GM21447 (cell line): ENCODE measurements around the gene SEC24C.
A peak's percentile ranks its signal among the peaks of the same experiment; 100 is the strongest.
"Not testable (repeated sequence)": the region's sequence is repeated elsewhere in the genome, so short reads cannot be mapped to it uniquely, and the experiment has no call there.

ENCODE experiments used
- ATAC-seq: cut with Tn5 transposase; IDR thresholded peaks from one replicate; pipeline ENCODE4 v1.9.1; 2021; ENCODE audit not compliant: unreplicated experiment

The SEC24C gene

DNA sequence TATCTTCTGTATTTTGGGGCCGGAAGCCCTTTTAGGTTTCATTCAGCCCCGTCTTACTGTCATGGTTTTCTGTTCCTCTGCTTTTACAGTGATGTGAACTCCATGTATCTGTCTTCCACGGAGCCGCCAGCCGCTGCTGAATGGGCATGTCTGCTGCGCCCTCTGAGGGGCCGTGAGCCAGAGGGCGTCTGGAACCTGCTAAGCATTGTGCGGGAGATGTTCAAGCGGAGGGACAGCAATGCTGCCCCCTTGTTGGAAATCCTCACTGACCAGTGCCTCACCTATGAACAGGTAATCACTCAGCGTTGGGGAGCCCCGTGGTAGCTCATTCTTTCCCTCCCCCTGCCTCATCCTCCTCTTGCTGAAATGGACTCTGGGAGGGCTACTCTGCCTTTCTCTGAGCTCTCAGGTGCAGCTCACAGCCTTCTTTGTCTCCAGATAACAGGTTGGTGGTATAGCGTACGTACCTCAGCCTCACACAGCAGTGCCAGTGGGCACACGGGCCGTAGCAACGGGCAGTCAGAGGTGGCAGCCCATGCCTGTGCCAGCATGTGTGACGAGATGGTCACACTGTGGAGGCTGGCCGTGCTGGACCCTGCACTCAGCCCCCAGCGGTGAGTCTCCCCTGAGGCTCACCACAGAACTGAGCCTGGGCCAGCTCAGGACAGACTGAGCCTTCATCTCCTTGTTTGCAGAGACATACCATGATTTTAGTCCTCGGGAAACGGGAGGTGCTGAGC is 46.9 kb downstream of the SEC24C start:
- ATAC-seq = no peak

DNA sequence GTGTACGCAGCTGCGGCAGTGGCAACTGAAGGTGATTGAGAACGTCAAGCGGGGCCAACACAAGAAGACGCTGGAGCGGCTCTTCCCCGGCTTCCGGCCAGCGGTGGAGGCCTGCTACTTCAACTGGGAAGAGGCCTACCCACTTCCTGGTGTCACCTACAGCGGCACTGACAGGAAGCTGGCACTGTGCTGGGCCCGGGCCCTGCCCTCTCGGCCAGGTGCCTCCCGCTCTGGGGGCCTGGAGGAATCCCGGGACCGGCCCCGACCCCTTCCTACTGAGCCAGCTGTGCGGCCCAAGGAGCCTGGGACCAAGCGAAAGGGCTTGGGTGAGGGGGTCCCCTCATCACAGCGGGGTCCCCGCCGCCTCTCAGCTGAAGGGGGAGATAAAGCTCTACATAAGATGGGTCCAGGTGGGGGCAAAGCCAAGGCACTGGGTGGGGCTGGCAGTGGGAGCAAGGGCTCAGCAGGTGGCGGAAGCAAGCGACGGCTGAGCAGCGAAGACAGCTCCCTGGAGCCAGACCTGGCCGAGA is 47.8 kb downstream of the SEC24C start:
- no peak for ATAC-seq

DNA sequence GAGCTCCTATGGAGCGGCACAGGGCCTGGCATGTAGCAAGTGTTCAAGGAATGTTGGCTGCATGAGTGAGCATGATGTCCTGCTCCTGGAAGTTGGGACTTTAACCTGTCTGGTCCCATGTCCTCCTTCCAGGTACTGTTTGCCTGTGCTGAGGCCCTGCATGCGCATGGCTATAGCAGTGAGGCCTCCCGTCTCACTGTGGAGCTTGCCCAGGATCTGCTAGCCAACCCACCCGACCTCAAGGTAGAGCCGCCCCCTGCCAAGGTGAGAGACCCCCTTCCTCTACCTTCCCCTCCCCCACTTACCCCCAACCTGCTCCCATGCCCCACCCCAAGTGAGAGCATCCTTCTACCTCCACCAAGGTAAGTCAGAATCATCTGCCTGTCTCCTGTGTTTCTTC is 49.3 kb downstream of the SEC24C start:
- ATAC-seq = no peak

DNA sequence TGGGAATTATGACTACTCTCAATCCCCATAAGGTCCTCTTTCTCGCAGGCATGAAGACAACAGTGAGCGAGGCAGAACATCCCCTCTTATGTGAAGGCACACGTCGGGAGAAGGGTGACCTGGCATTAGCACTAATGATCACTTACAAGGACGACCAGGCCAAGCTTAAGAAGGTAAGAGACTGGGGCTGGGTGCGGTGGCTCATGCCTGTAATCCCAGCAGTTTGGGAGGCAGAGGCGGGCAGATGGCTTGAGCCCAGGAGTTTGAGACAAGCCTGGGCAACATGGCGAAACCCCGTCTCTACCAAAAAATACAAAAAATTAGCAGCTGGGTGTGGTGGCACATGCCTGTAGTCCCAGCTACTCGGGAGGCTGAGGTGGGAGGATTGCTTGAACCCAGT is 51.3 kb downstream of the SEC24C start:
- not testable (repeated sequence) for ATAC-seq

DNA sequence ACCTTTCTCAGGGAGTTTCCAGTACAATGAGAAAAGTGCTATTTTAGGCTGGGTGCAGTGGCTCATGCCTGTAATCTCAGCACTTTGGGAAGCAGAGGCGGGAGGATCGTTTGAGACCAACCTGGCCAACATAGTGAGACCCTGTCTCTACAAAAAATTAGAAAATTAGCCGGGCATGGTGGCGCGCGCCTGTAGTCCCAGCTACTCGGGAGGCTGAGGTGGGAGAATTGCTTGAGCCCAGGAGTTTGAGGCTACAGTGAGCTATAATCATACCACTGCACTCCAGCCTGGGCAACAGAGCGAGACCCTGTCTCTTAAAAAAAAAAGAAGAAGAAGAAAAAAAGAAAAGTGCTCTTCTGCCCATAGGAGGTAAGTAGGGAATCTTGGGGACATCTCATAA is 51.9 kb downstream of the SEC24C start:
- not testable (repeated sequence) for ATAC-seq

DNA sequence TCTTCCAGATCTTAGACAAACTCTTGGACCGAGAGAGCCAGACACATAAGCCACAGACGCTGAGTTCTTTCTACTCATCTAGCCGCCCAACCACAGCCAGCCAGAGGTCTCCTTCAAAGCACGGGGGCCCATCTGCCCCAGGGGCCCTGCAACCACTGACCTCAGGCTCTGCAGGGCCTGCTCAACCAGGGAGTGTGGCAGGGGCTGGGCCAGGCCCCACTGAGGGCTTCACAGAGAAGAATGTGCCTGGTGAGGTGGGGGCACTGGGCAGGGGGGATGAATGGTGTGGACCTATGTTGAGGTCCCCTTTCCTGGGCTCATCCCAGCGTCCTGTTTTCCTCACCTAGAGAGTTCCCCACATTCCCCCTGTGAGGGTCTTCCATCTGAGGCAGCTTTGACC is 52.6 kb downstream of the SEC24C start:
- ATAC-seq = no peak

DNA sequence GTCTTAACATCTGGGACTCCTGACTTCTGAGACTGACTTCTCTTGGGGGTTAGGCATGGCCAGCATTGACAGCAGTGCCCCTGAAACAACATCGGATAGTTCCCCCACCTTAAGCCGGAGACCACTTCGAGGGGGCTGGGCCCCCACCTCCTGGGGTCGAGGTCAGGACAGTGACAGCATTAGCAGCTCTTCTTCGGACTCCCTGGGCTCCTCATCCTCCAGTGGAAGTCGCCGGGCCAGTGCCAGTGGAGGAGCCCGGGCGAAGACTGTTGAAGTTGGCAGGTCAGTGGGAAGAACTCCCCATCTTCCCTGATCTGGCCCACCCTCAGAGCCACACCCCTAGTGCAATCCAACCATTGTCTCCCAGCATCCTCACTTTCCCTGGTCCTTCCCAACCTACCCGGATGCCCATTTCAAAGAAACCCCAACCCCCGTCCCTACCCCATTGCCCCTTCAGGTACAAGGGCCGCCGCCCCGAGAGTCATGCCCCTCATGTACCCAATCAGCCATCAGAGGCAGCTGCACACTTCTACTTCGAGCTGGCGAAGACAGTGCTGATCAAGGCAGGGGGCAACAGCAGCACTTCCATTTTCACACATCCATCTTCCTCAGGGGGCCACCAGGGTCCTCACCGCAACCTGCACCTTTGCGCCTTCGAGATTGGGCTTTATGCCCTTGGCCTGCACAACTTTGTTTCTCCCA is 53.3 kb downstream of the SEC24C start:
- no peak for ATAC-seq

DNA sequence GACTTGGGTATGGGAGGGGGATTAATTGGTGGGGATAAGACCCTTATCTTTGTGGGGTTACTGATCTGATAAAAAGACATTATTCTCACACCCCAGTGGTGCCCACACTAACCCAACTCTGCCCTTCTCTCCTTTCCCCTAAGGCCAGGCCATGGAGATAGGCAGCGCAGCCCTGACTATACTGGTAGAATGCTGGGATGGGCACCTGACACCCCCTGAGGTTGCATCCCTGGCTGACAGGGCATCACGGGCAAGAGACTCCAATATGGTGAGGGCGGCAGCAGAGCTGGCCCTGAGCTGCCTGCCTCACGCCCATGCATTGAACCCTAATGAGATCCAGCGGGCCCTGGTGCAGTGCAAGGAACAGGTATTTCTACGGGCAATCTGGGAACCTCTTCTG is 53.9 kb downstream of the SEC24C start:
- ATAC-seq = no peak

DNA sequence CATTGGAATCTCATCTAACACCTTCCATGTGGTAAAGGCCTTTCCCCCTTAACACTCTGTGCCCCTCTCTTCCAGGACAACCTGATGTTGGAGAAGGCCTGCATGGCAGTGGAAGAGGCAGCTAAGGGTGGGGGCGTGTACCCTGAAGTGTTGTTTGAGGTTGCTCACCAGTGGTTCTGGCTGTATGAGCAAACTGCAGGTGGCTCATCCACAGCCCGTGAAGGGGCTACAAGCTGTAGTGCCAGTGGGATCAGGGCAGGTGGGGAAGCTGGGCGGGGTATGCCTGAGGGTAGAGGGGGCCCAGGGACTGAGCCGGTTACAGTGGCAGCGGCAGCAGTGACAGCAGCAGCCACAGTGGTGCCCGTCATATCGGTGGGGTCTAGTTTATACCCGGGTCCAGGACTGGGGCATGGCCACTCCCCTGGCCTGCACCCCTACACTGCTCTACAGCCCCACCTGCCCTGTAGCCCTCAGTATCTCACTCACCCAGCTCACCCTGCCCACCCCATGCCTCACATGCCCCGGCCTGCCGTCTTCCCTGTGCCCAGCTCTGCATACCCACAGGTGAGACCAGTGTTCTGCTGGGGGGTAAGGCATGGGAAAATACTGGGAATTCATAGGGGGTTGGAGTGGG is 54.9 kb downstream of the SEC24C start:
- ATAC-seq = no peak

DNA sequence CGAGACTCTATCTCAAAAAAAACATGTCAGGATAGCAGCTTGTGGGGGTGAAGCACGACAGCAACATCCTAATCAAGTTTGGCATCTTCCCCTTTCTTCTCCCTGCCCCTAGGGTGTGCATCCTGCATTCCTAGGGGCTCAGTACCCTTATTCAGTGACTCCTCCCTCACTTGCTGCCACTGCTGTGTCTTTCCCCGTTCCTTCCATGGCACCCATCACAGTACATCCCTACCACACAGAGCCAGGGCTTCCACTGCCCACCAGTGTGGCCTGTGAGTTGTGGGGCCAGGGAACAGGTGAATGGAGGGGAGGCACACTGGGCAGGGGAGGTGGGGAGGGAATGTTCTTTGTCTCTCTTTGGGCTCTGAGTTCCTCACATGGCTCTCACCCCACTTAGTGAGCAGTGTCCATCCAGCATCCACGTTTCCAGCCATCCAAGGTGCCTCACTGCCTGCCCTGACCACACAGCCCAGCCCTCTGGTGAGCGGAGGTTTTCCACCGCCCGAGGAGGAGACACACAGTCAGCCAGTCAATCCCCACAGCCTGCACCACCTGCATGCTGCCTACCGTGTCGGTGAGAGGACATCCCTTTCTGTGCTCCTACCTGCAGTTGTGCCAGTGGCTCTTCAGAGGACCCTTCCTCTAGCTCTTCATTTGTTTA is 55.9 kb downstream of the SEC24C start:
- ATAC-seq = no peak

DNA sequence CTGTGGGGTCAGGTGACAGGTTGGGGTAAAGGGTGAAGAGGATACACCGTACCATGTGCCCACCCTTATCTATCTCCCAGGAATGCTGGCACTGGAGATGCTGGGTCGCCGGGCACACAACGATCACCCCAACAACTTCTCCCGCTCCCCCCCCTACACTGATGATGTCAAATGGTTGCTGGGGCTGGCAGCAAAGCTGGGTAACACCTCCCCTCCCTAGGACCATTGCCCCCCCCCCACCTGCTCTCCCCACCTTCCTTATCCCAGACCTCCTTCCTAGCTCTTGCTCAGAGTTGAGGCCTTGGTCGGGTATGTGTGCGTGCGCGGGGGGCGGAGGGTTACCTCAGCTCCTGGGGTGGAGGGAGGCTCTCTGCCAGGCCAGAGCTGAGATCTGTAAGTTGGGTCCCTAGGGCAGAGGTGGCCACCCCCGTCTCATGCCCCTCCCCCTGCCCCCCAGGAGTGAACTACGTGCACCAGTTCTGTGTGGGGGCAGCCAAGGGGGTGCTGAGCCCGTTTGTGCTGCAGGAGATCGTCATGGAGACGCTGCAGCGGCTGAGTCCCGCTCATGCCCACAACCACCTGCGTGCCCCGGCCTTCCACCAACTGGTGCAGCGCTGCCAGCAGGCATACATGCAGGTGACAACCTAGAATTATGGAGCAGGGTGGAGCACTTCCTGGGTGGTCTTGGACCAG is 56.5 kb downstream of the SEC24C start:
- ATAC-seq = no peak

DNA sequence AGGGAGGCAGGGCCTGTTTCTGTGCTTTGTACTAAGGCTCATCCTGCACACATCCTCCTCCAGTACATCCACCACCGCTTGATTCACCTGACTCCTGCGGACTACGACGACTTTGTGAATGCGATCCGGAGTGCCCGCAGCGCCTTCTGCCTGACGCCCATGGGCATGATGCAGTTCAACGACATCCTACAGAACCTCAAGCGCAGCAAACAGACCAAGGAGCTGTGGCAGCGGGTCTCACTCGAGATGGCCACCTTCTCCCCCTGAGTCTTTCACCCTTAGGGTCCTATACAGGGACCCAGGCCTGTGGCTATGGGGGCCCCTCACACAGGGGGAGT is 57.0 kb downstream of the SEC24C start:
- ATAC-seq = no peak

DNA sequence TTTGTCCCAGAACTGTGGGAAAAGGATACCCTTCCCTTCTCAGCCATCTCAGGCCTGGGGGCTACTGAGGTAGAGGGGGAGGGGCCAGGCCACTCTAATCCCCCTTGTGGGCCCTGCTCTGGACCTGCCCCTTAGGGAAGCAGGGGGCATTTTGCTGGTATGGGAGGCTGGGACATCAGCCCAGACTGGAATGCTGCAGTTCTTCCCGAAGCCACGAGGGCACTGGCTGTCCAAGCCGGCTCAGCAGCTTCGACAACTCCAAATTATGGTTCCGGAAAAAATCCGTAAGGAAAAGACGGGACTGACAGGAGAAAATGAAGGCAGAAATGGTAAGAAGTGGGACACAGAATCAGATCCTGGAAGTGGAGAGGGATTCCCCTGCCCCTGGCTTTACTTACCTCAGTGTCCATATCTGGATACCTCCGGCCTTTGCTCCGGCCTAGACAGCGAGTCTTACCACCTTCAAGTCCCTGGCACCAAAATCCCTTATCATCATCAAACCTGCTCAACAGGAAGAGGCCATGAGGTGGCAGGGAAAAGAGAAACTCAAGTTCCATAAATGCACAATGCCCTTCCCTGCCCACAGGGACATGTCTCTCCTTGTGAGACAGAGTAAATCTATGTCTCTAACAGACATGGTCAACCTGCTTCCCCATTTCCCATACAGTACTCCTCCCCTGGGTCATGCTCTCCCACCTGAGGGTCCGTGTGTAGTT is 58.3 kb downstream of the SEC24C start:
- ATAC-seq = no peak

DNA sequence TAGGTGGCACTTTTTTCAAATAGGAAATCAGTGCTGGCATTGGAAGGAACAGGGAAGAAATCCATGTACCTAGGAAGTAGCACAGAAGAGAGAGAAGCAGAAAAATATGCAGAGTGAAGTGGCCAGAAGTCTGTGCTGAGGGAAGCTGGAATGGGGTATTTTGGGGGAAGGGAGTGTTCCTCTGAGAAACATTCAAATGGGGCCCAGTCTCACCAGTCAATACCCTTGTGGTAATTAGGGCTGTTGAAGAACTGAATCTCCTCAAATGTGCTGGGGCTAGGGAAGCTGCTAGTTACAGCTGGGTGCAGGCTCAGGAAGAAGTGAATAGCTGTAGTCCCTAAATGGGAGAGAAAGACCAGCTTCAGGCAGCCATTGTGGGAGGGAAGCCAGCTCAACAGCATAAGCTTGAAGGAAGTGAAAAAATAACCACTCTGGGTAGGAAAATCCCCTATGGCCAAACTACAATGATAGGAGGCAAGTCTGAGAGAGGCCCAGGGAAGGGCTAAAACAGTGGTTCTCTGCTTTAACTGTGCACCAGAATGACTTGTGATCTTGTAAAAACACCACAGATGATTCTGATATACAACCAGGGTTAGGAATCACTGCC is 59.6 kb downstream of the SEC24C start:
- ATAC-seq = peak; percentile 77

DNA sequence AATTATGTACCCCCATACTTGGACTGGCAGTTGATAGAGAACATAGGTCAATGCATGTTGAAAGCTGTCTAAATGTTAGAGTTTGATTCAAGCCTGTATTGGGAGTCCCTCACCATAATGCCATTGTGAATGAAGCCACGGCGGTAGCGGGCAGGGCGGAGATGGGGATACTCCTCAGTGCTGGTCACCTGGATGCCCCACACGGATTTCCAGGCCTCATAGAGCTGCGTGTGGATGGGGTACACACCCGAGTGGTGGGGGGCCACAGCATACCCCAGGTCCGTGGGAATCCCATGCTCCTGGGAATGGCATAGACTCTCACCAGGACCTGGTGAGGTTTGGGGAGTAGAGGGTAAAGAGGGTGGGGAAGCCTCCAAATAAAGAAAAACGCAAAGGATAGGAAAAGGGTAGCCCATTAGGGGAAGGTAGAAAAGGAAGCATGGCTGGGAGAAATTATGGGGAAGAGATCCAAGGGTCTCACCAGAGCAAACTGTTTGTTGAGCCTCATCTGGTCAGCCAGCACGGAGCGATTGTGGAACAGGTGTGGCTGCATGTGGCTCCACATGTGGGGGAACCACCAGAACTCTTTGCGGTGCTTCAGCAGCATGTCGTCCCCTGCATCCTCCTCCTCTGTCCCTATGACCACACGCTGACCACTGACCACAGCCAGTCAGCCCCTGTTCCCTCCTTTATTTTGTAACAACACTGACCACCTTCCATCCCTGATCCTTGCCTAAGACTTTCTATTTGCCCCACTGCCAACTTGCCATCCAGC is 62.2 kb downstream of the SEC24C start:
- no peak for ATAC-seq

DNA sequence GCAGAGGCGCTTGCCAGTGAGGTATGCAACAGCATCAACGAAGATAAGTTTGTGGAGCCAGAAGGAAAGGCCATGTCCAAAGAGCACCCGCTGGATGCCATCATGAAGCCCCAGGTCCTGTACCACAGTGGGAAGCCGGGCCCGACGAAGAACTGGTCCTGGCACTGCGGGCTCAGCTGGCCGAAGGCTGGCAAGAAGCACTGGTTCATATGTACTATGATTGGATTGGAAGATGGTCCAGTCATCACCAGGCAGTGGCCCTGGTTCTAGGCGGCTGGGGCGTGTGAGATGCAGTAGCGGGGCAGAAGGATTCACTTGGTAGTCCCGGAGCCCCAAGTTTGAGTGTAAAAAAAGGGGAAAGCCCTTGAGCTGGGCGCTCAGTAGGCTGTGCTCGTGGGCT is 63.3 kb downstream of the SEC24C start:
- ATAC-seq = no peak

DNA sequence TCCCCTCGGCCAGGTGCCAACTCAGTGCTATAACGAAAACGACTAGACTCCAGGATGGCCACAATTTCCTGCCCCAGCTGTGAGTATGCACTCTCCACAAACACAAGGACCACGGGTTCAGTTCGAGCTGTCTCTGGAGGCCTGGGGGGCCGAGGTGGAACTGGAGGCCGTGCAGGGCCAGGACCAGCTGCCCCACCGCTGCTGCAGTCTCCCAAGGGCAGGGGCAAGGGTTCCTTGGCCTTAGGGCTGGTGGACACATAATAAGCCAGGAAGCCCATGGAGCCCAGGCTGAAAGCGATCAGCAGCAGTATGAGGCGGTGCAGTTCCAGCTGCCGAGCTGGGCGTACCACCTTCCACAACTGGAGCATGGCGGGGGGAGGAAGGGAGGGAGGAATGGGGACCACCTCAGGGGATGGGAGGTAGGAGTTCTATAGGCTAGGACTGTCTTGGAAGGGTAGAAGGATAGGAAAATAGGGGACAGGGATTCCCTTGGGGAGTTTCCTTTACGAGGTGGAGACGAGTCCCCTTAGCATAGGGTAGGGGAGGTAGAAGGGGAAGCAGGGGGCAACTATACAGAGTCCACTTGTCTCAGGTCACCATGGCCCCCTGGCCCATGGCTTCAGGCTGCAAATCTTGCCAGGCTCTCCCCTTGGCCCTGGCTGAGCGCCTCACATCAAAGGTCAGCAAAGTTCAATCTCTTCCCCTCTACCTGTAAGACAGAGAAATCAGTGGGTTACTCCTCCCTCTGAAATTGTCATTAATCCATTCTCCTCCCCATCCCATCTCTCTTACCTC is 64.0 kb downstream of the SEC24C start:
- no peak for ATAC-seq

DNA sequence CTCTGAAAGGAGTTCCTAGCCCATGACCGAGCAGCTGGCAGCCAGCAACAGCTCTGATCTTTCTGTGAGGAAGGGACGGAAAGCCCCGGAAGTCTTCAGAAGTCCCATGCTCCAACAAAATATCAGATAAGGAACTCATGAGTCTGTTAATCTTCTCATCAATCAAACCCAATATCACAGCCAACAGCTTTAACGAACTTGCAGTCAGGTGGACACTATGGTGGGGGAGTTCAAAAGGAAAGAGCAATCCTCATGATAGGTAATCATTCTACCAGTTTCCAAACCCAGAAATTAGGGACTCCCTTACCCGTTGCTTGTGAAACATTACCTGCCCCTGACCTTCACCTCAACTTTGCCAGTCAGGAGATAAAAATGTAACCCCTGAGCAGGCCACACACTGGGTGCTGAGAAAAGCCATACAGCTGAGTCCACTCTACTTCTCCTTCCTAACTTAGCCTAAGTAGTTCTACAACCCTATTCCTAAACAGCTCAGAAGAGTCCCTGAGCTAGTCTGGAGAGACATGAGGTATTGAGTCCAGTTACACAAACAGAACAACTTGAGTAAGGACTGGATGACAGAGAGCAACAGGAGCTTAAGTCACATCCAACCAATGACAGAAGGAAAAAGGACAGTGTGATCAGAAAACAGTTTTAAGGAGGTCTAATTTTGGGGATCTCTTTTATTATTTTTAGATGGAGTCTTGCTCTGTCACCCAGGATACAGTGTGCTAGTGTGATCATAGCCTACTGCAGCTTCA is 65.1 kb downstream of the SEC24C start:
- ATAC-seq = no peak
